Endodermal cell (in vitro differentiated cells): Measurements from ENCODE around the gene DOCK2. TPM values are rescaled to one million over a fixed set of nuclear protein-coding genes. Genes with fewer than 3 reads are reported as not detected.

Experiments
- DNase-seq: peaks from one replicate; pipeline ENCODE4 v3.0.0-alpha.2; 2017
- H3K27ac ChIP-seq: 2 replicates; pipeline ENCODE4 v1.5.1; 2013; ENCODE audit warnings: mild to moderate bottlenecking, low read depth, low read length, moderate library complexity
- H3K27me3 ChIP-seq: 2 replicates; pipeline ENCODE4 v1.6.1; 2013; ENCODE audit warnings: mild to moderate bottlenecking, low read length, moderate library complexity; ENCODE audit not compliant: insufficient read depth, control insufficient read depth, poor library complexity, severe bottlenecking
- H3K36me3 ChIP-seq: 2 replicates; pipeline ENCODE4 v1.7.0; 2013; ENCODE audit warnings: mild to moderate bottlenecking, low read length, moderate library complexity; ENCODE audit not compliant: control insufficient read depth, insufficient read depth
- H3K4me1 ChIP-seq: one replicate; pipeline ENCODE4 v1.7.0; 2013; ENCODE audit warnings: low read length; ENCODE audit not compliant: control insufficient read depth, insufficient read depth
- H3K4me3 ChIP-seq: 2 replicates; pipeline ENCODE4 v1.5.1; 2013; ENCODE audit warnings: mild to moderate bottlenecking, low read length, moderate library complexity
- H3K9ac ChIP-seq: 2 replicates; pipeline ENCODE4 v1.6.1; 2013; ENCODE audit warnings: mild to moderate bottlenecking, low read length, moderate library complexity; ENCODE audit not compliant: poor library complexity, severe bottlenecking; ENCODE audit errors: extremely low read depth
- H3K9me3 ChIP-seq: 2 replicates; pipeline ENCODE4 v1.6.1; 2013; ENCODE audit warnings: mild to moderate bottlenecking, low read length, moderate library complexity; ENCODE audit not compliant: control insufficient read depth
- H3K27ac Mint-ChIP-seq: 2 replicates; pipeline ENCODE4 v1.8.0; 2020; ENCODE audit warnings: mixed read lengths
- H3K27me3 Mint-ChIP-seq: 2 replicates; pipeline ENCODE4 v1.8.0; 2021; ENCODE audit warnings: mild to moderate bottlenecking, mixed read lengths; ENCODE audit not compliant: insufficient read depth
- H3K36me3 Mint-ChIP-seq: 2 replicates; pipeline ENCODE4 v1.8.0; 2020; ENCODE audit warnings: low read depth, mixed read lengths
- H3K4me1 Mint-ChIP-seq: 2 replicates; pipeline ENCODE4 v1.8.0; 2020; ENCODE audit warnings: mixed read lengths
- H3K4me3 Mint-ChIP-seq: 2 replicates; pipeline ENCODE4 v1.8.0; 2020; ENCODE audit warnings: mild to moderate bottlenecking, moderate library complexity, mixed read lengths
- H3K9me3 Mint-ChIP-seq: 2 replicates; pipeline ENCODE4 v1.8.0; 2020; ENCODE audit warnings: mild to moderate bottlenecking, mixed read lengths
- CTCF ChIP-seq: fragments of 200-600 bp; sonication (generic); conservative IDR thresholded peaks from 2 replicates; pipeline ENCODE4 v1.5.0; 2021; ENCODE audit warnings: antibody characterized with exemption, mild to moderate bottlenecking
- WGBS, 2 experiments: methylation state at CpG; one replicate each; pipeline versions ENCODE4 v1.1.5 to v1.1.7; 2013; ENCODE audit warnings: missing lambda C conversion rate in 2 of 2, mixed read lengths in 1 of 2; ENCODE audit not compliant: insufficient coverage in 1 of 2, insufficient read length in 1 of 2; 5-methylcytosine and 5-hydroxymethylcytosine counted together
- total RNA-seq, 2 donors: library from RNA; stranded (reverse); fragmentation: NEBNext Ultra II Directional in 1 of 2; extraction: Animal tissue kit (Norgen Biotek cat#: 25700) in 1 of 2; gene quantifications; 2 replicates in 1 of 2; 3 replicates in 1 of 2; pipeline ENCODE4 v1.2.1, GENCODE V29; 2021

Gene DOCK2
- total RNA-seq, 2 donors from 2014 or later, result 2.6 to 3.9 TPM

GRCh38 chr5:169918228-169918627, 281.2 kb downstream of the DOCK2 start:
- H3K36me3 Mint-ChIP-seq, result no peaks in the 10 kb centered on the region
- Histone ChIP-seq H3K27me3 (no peaks in the 10 kb centered on the region), H3K36me3 (no peaks in the 10 kb centered on the region), H3K9me3 (no peaks in the 10 kb centered on the region), H3K27ac (no peak overlapping the region), H3K4me3 (no peak overlapping the region), H3K4me1 (no peaks in the 10 kb centered on the region), H3K9ac (no peak overlapping the region)
- no peak overlapping the region for H3K27ac Mint-ChIP-seq
- peaks cover 8% of the 10 kb centered on the region for H3K4me1 Mint-ChIP-seq
- WGBS, 2 experiments, result 92% methylated on average over 2 of the region's 2 CpGs; no CpG with 5 or more reads in 1 of the 2 experiments
- H3K9me3 Mint-ChIP-seq, result no peaks in the 10 kb centered on the region
- DNase-seq, result no peak
- H3K4me3 Mint-ChIP-seq, result no peak overlapping the region
- H3K27me3 Mint-ChIP-seq, result no peaks in the 10 kb centered on the region
- no peak for TF ChIP-seq CTCF

GRCh38 chr5:169920474-169920873, 283.4 kb downstream of the DOCK2 start:
- H3K27ac ChIP-seq, result no peak overlapping the region
- no peaks in the 10 kb centered on the region for H3K27me3 Mint-ChIP-seq
- no peak for TF ChIP-seq CTCF
- H3K4me1 Mint-ChIP-seq, result peaks cover 8% of the 10 kb centered on the region
- no peak overlapping the region for H3K9ac ChIP-seq
- no peaks in the 10 kb centered on the region for H3K36me3 Mint-ChIP-seq
- H3K4me3 ChIP-seq, result no peak overlapping the region
- no peaks in the 10 kb centered on the region for H3K27me3 ChIP-seq
- H3K9me3 ChIP-seq, result no peaks in the 10 kb centered on the region
- H3K9me3 Mint-ChIP-seq, result no peaks in the 10 kb centered on the region
- no peak for DNase-seq
- H3K27ac Mint-ChIP-seq, result no peak overlapping the region
- H3K36me3 ChIP-seq, result no peaks in the 10 kb centered on the region
- no peak overlapping the region for H3K4me3 Mint-ChIP-seq
- WGBS, 2 experiments, result 90 to 97% methylated on average over 2 to 3 of the region's 3 CpGs
- H3K4me1 ChIP-seq, result no peaks in the 10 kb centered on the region

- Histone ChIP-seq H3K4me1 (no peaks in the 10 kb centered on the region), H3K4me3 (no peak overlapping the region), H3K9ac (no peak overlapping the region), H3K27ac (no peak overlapping the region), H3K36me3 (no peaks in the 10 kb centered on the region), H3K9me3 (no peaks in the 10 kb centered on the region), H3K27me3 (no peaks in the 10 kb centered on the region)
- 50 to 72% methylated on average over 1 to 3 of the region's 3 CpGs for WGBS, 2 experiments
- H3K27ac Mint-ChIP-seq, result peak overlapping the region; percentile 15
- no peaks in the 10 kb centered on the region for H3K36me3 Mint-ChIP-seq
- H3K4me1 Mint-ChIP-seq, result peaks cover 8% of the 10 kb centered on the region
- no peaks in the 10 kb centered on the region for H3K9me3 Mint-ChIP-seq
- H3K4me3 Mint-ChIP-seq, result no peak overlapping the region
- H3K27me3 Mint-ChIP-seq, result no peaks in the 10 kb centered on the region
- TF ChIP-seq CTCF, result no peak
- no peak for DNase-seq
Observed at GRCh38 chr5:169921384-169921783, 284.3 kb downstream of the DOCK2 start.
